Measurements from ENCODE around the gene C1orf21. TPM values are rescaled to one million over a fixed set of nuclear protein-coding genes. Genes with fewer than 3 reads are reported as not detected.
A peak's percentile ranks its signal among the peaks of the same experiment; 100 is the strongest.

C1orf21 gene
- polyA plus RNA-seq, 3 donors: 0.23 to 1.1 (median 0.28) TPM

DNA sequence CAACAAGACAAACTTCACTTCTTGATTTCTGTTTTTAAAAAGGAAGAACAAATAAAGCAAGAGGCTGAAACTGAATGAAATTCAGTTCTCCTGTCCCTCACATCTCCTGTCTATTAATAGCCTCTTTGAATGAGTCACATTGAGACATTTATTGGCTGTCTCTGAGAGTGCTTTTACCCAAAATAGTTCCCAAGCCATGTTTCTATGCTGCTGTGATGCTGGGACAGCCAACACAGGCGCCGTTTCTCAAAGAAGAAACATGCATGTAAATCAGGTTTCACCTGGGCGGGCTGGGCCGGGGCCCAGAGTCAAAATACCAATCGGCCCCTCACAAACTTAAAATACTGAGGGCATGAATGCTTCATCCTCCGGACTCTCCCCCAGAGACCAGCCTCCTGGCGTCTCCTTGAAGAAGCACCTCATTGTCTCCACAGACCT lies 262.6 kb downstream of the C1orf21 start:
- no peak overlapping the region for H3K9ac ChIP-seq (ENCODE audit: insufficient read depth, low read length, poor library complexity, severe bottlenecking)
- H3K27me3 Mint-ChIP-seq (ENCODE audit: low read depth in 3 of 3): peaks cover 0 to 4% (median 0%) of the 10 kb centered on the region in 3 donors
- peak in 2 of 3 donors; percentile 22 to 32 for DNase-seq

GRCh38 chr1:184650177-184650866 lies 263.5 kb downstream of the C1orf21 start:
- intact Hi-C loops (cut with micrococcal nuclease): no loop called here
- peaks cover 19 to 26% of the 10 kb centered on the region in 2 donors for H3K4me1 ChIP-seq (ENCODE audit: control insufficient read depth in 1 of 2, insufficient read depth in 2 of 2, low read length in 2 of 2)
- H3K9ac ChIP-seq (ENCODE audit: insufficient read depth, low read length, poor library complexity, severe bottlenecking): no peak overlapping the region
- Mint-ChIP-seq H3K9me3 (peaks cover 0 to 3% (median 0%) of the 10 kb centered on the region in 7 donors), H3K27me3 (ENCODE audit: low read depth in 3 of 3) (peaks cover 0 to 6% (median 0%) of the 10 kb centered on the region in 3 donors), H3K4me1 (peaks cover 28% of the 10 kb centered on the region), H3K27ac (peak overlapping the region in 2 of 7 donors; percentile 3 to 64), H3K36me3 (no peaks in the 10 kb centered on the region), H3K4me3 (no peak overlapping the region)
- no peak overlapping the region for H2AFZ ChIP-seq (ENCODE audit: insufficient read depth, low read depth, low read length, poor library complexity, severe bottlenecking)
- no peak overlapping the region for H3K4me3 ChIP-seq (replicated peaks in 1 of 3; ENCODE audit: low read depth in 2 of 3, low read length in 3 of 3)
- TF ChIP-seq CTCF (IDR thresholded peaks at IDR 0.05): no peak
- no peak for DNase-seq
- H3K4me2 ChIP-seq (replicated peaks; ENCODE audit: extremely low read depth, low read length, poor library complexity, severe bottlenecking): no peak overlapping the region
- no peaks in the 10 kb centered on the region for H3K36me3 ChIP-seq (replicated peaks in 1 of 2; ENCODE audit: control insufficient read depth in 1 of 2, insufficient read depth in 2 of 2, low read length in 2 of 2)
- H3K27ac ChIP-seq (ENCODE audit: low read depth in 1 of 2, low read length in 2 of 2): no peak overlapping the region
- H3K79me2 ChIP-seq (ENCODE audit: insufficient read depth, low read length): no peaks in the 10 kb centered on the region
- H3K27me3 ChIP-seq (ENCODE audit: control insufficient read depth in 2 of 2, insufficient read depth in 2 of 2, low read length in 2 of 2): no peaks in the 10 kb centered on the region
- WGBS (ENCODE audit: insufficient coverage): no CpG with 5 or more reads among the region's 5 CpGs
- no peaks in the 10 kb centered on the region for H4K20me1 ChIP-seq (ENCODE audit: insufficient read depth, low read length)
- H3K9me3 ChIP-seq (replicated peaks in 1 of 2; ENCODE audit: control insufficient read depth in 1 of 2, insufficient read depth in 1 of 2, low read length in 2 of 2): no peaks in the 10 kb centered on the region

More for the DNA sequence above, 262.6 kb downstream of the C1orf21 start:
- Mint-ChIP-seq H3K36me3 (no peaks in the 10 kb centered on the region), H3K4me3 (peak overlapping the region; percentile 7 to 58), H3K27ac (peak overlapping the region in 6 of 7 donors; percentile 35 to 89 (median 55)), H3K4me1 (peaks cover 28% of the 10 kb centered on the region), H3K9me3 (peaks cover 0 to 3% (median 0%) of the 10 kb centered on the region in 7 donors)
- H2AFZ ChIP-seq (ENCODE audit: insufficient read depth, low read depth, low read length, poor library complexity, severe bottlenecking): peak overlapping the region; percentile 39
- no peaks in the 10 kb centered on the region for H3K36me3 ChIP-seq (replicated peaks in 1 of 2; ENCODE audit: control insufficient read depth in 1 of 2, insufficient read depth in 2 of 2, low read length in 2 of 2)
- intact Hi-C loops (cut with micrococcal nuclease): no loop called here
- H3K9me3 ChIP-seq (replicated peaks in 1 of 2; ENCODE audit: control insufficient read depth in 1 of 2, insufficient read depth in 1 of 2, low read length in 2 of 2): no peaks in the 10 kb centered on the region
- peaks cover 19 to 26% of the 10 kb centered on the region in 2 donors for H3K4me1 ChIP-seq (ENCODE audit: control insufficient read depth in 1 of 2, insufficient read depth in 2 of 2, low read length in 2 of 2)
- 61% methylated on average over 5 of the region's 7 CpGs for WGBS (ENCODE audit: insufficient coverage)
- H3K4me2 ChIP-seq (replicated peaks; ENCODE audit: extremely low read depth, low read length, poor library complexity, severe bottlenecking): peak overlapping the region; percentile 44
- peak overlapping the region in 1 of 2 donors; percentile 25 for H3K27ac ChIP-seq (ENCODE audit: low read depth in 1 of 2, low read length in 2 of 2)
- no peaks in the 10 kb centered on the region for H3K27me3 ChIP-seq (ENCODE audit: control insufficient read depth in 2 of 2, insufficient read depth in 2 of 2, low read length in 2 of 2)
- no peaks in the 10 kb centered on the region for H3K79me2 ChIP-seq (ENCODE audit: insufficient read depth, low read length)
- TF ChIP-seq CTCF (IDR thresholded peaks at IDR 0.05): no peak
- peak overlapping the region in 1 of 3 experiments; percentile 16 for H3K4me3 ChIP-seq (replicated peaks in 1 of 3; ENCODE audit: low read depth in 2 of 3, low read length in 3 of 3)
- no peaks in the 10 kb centered on the region for H4K20me1 ChIP-seq (ENCODE audit: insufficient read depth, low read length)
